Smooth muscle cell (in vitro differentiated cells): ENCODE results near the gene MGARP. TPM values are rescaled to one million over a fixed set of nuclear protein-coding genes. Genes with fewer than 3 reads are reported as not detected.

Source experiments
- DNase-seq: peaks from one replicate; lab custom pipeline; 2025; ENCODE audit not compliant: unreplicated experiment; lab: John Stamatoyannopoulos, UW
- H2AFZ ChIP-seq: fragments of 200-600 bp; sonication (generic); 2 replicates; pipeline ENCODE4 v1.6.0; 2016; ENCODE audit warnings: antibody characterized with exemption, low read depth, mild to moderate bottlenecking
- H3F3A ChIP-seq: fragments of 200-600 bp; sonication (generic); 2 replicates; pipeline ENCODE4 v1.6.0; 2017; ENCODE audit warnings: antibody characterized with exemption, low read depth
- H3K27ac ChIP-seq: fragments of 200-600 bp; sonication (generic); 2 replicates; pipeline ENCODE4 v1.5.1; 2016; ENCODE audit warnings: low read depth, mild to moderate bottlenecking
- H3K27me3 ChIP-seq: fragments of 200-600 bp; sonication (generic); 2 replicates; pipeline ENCODE4 v1.6.1; 2016; ENCODE audit warnings: low read depth, mild to moderate bottlenecking
- H3K36me3 ChIP-seq: fragments of 200-600 bp; sonication (generic); 2 replicates; pipeline ENCODE4 v1.5.1; 2016; ENCODE audit warnings: low read depth
- H3K4me1 ChIP-seq: fragments of 200-600 bp; sonication (generic); 2 replicates; pipeline ENCODE4 v1.5.1; 2016; ENCODE audit warnings: low read depth
- H3K4me2 ChIP-seq: fragments of 200-600 bp; sonication (generic); 2 replicates; pipeline ENCODE4 v1.6.0; 2016; ENCODE audit warnings: mild to moderate bottlenecking
- H3K4me3 ChIP-seq: fragments of 200-600 bp; sonication (generic); 2 replicates; pipeline ENCODE4 v1.5.1; 2016; ENCODE audit warnings: mild to moderate bottlenecking
- H3K79me2 ChIP-seq: fragments of 200-600 bp; sonication (generic); 2 replicates; pipeline ENCODE4 v1.6.0; 2016; ENCODE audit warnings: low read depth, mild to moderate bottlenecking
- H3K9ac ChIP-seq: fragments of 200-600 bp; sonication (generic); 2 replicates; pipeline ENCODE4 v1.6.0; 2016; ENCODE audit warnings: low read depth
- H3K9me3 ChIP-seq: fragments of 200-600 bp; sonication (generic); replicated peaks from 2 replicates; pipeline ENCODE4 v1.5.1; 2016; ENCODE audit warnings: low read depth
- H4K20me1 ChIP-seq: fragments of 200-600 bp; sonication (generic); 2 replicates; pipeline ENCODE4 v1.6.0; 2016; ENCODE audit warnings: low read depth
- WGBS: methylation state at CpG from one replicate; pipeline ENCODE4 v1.1.7; 2016; ENCODE audit warnings: low lambda C conversion rate; 5-methylcytosine and 5-hydroxymethylcytosine counted together
- polyA plus RNA-seq: library from polyadenylated mRNA; unstranded; fragments of >200 nt; fragmentation: Nextera tagmentation; extraction: Ambion mirVana; gene quantifications from 2 replicates; pipeline ENCODE4 v1.2.1, GENCODE V29; 2016
- total RNA-seq: library from RNA; depleted of rRNA; stranded (reverse); fragments of >200 nt; gene quantifications from 2 replicates; pipeline ENCODE4 v1.2.3, GENCODE V29; 2014
- TF ChIP-seq, protein P1 (sequence below): fragments of 200-600 bp; sonication (generic); IDR thresholded peaks from 2 replicates; pipeline ENCODE4 v1.5.1; 2017; ENCODE audit warnings: borderline replicate concordance, mild to moderate bottlenecking, antibody characterized with exemption; ENCODE audit not compliant: insufficient read depth, poor library complexity, severe bottlenecking

The MGARP gene
- total and polyA plus RNA-seq, 2 experiments from 2014 or later: 0.39 TPM; not detected in 1

DNA sequence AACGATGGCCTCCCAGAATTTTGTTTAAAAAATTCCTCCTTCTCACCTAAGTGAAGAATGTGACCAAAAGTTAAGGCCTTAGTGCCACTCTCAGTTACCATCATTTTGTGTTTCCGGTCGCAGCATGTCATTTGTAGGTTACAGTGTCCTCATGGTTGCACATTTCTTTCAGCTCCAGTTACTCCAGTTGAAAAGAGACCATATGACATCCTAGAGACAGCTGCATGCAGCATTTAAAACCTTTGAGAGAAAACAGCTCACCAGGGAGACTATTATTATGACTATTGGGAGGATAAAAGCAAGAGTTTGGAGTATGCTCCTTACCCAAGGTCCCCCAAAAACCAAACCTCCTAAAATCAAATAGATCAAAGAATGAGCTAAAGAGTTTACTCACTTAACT, 45.8 kb downstream of the MGARP start:
- TF ChIP-seq, protein P1, sequence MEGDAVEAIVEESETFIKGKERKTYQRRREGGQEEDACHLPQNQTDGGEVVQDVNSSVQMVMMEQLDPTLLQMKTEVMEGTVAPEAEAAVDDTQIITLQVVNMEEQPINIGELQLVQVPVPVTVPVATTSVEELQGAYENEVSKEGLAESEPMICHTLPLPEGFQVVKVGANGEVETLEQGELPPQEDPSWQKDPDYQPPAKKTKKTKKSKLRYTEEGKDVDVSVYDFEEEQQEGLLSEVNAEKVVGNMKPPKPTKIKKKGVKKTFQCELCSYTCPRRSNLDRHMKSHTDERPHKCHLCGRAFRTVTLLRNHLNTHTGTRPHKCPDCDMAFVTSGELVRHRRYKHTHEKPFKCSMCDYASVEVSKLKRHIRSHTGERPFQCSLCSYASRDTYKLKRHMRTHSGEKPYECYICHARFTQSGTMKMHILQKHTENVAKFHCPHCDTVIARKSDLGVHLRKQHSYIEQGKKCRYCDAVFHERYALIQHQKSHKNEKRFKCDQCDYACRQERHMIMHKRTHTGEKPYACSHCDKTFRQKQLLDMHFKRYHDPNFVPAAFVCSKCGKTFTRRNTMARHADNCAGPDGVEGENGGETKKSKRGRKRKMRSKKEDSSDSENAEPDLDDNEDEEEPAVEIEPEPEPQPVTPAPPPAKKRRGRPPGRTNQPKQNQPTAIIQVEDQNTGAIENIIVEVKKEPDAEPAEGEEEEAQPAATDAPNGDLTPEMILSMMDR: no peak
- DNase-seq: no peak
- no peak overlapping the region for H2AFZ ChIP-seq
- no peak overlapping the region for H3K4me2 ChIP-seq
- H4K20me1 ChIP-seq: no peaks in the 10 kb centered on the region
- no peaks in the 10 kb centered on the region for H3K9me3 ChIP-seq
- H3K27ac ChIP-seq: no peak overlapping the region
- 93% methylated on average over 3 of the region's 3 CpGs for WGBS
- H3F3A ChIP-seq: no peaks in the 10 kb centered on the region
- H3K4me3 ChIP-seq: no peak overlapping the region
- H3K9ac ChIP-seq: no peak overlapping the region
- no peaks in the 10 kb centered on the region for H3K79me2 ChIP-seq
- no peaks in the 10 kb centered on the region for H3K36me3 ChIP-seq
- no peaks in the 10 kb centered on the region for H3K27me3 ChIP-seq
- H3K4me1 ChIP-seq: no peaks in the 10 kb centered on the region

DNA sequence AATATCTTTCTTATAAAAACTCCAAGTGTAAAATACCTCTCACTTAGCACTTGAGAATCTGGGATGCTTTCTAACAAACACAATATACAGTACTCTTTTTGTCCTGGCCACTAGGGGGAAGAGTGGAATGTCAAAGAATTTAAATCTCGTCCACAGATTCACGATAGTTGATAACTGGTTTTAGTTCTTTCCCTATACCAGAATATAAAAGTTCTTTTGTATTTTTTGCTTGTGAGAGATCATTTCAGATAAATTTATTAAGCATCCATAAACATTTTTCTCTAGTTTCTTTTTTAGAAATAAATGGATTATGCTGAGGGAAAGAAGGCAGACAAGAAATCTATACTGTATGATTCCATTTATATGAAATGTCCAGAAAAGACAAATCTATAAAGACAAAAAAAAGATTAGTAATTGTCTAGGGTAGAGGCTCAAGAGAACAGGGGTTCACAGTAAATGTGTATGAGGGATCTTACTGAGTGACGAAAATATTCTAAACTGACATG, 50.4 kb downstream of the MGARP start:
- 46% methylated on average over 3 of the region's 3 CpGs for WGBS
- Histone ChIP-seq H3K9ac (no peak overlapping the region), H3K4me3 (no peak overlapping the region), H3K79me2 (no peaks in the 10 kb centered on the region), H3K27ac (no peak overlapping the region), H3K4me2 (no peak overlapping the region), H2AFZ (no peak overlapping the region), H4K20me1 (no peaks in the 10 kb centered on the region), H3K9me3 (no peaks in the 10 kb centered on the region), H3K27me3 (no peaks in the 10 kb centered on the region), H3F3A (no peaks in the 10 kb centered on the region), H3K4me1 (no peaks in the 10 kb centered on the region), H3K36me3 (no peaks in the 10 kb centered on the region)
- TF ChIP-seq, protein P1: peak; percentile 66
- no peak for DNase-seq

GRCh38 chr4:139227729-139228404, 52.2 kb downstream of the MGARP start:
- no peak for DNase-seq

More at GRCh38 chr4:139227729-139228404, 52.2 kb downstream of the MGARP start:
- no peak overlapping the region for H2AFZ ChIP-seq
- H3K27me3 ChIP-seq: no peaks in the 10 kb centered on the region
- WGBS: 94% methylated on average over 2 of the region's 2 CpGs
- no peaks in the 10 kb centered on the region for H3K9me3 ChIP-seq
- H3K79me2 ChIP-seq: no peaks in the 10 kb centered on the region
- no peak overlapping the region for H3K4me2 ChIP-seq
- TF ChIP-seq, protein P1: no peak
- H3K9ac ChIP-seq: no peak overlapping the region
- H3K36me3 ChIP-seq: no peaks in the 10 kb centered on the region
- H4K20me1 ChIP-seq: no peaks in the 10 kb centered on the region
- H3K4me3 ChIP-seq: no peak overlapping the region
- no peaks in the 10 kb centered on the region for H3K4me1 ChIP-seq
- no peak overlapping the region for H3K27ac ChIP-seq
- no peaks in the 10 kb centered on the region for H3F3A ChIP-seq
